Prostate gland (tissue), 2 donors: ENCODE data around the gene SOX10.

Experiments used
- POLR2A ChIP-seq: fragments of 450-650 bp; IDR thresholded peaks from one replicate; pipeline ENCODE4 v1.6.1; 2016; ENCODE audit warnings: antibody characterized with exemption, mild to moderate bottlenecking
- POLR2AphosphoS5 ChIP-seq: sonication (generic); formaldehyde crosslinking; IDR thresholded peaks from one replicate; pipeline ENCODE4 v1.6.1; 2017; ENCODE audit warnings: antibody characterized with exemption
- TF ChIP-seq, protein P1 (sequence below), 4 experiments: fragments of 200-600 bp in 2 of 4; fragments of 450-650 bp in 2 of 4; sonication (generic) in 2 of 4; IDR thresholded peaks; 1 replicate in 3 of 4; 2 replicates in 1 of 4; pipeline ENCODE4 v1.5.1; 2016 to 2019; ENCODE audit warnings: antibody characterized with exemption in 4 of 4, mild to moderate bottlenecking in 2 of 4, moderate library complexity in 2 of 4

DNA sequence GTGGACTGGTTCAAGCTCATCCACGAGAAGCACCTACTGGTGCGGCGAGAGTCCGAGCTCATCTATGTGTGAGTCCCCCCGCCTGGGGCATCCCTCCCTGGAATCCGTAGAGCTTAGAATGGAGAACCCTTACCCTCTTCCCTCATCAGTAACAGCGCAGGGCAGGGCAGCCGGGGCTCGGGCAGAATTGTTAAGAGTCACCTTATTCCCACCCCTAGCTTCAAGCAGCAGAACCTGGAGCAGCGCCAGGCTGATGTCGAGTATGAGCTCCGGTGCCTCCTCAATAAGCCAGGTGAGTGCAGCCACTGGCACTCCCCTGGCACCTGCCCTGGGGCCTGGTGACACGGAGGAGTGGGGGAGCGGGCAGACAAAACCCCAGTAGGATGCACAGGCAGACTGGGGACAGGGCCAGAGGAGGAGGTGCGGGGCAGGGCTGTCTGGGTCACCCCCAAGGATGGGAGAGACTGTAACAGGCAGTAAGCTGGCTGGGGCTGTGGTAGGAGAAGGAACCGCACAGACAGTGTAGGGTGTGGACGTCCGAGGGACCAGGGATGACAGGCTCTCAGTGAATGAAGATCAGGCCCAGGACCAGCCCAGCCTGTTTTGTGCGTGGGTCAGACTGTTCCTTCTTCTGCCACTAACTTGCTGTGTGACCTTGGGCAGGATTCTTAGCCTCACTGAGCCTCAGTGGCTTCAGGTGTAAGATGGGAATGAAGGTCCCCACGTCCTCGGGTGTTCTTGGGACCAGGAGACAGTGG is 51.4 kb downstream of the SOX10 start:
- no peak for TF ChIP-seq POLR2A
- TF ChIP-seq, protein P1, sequence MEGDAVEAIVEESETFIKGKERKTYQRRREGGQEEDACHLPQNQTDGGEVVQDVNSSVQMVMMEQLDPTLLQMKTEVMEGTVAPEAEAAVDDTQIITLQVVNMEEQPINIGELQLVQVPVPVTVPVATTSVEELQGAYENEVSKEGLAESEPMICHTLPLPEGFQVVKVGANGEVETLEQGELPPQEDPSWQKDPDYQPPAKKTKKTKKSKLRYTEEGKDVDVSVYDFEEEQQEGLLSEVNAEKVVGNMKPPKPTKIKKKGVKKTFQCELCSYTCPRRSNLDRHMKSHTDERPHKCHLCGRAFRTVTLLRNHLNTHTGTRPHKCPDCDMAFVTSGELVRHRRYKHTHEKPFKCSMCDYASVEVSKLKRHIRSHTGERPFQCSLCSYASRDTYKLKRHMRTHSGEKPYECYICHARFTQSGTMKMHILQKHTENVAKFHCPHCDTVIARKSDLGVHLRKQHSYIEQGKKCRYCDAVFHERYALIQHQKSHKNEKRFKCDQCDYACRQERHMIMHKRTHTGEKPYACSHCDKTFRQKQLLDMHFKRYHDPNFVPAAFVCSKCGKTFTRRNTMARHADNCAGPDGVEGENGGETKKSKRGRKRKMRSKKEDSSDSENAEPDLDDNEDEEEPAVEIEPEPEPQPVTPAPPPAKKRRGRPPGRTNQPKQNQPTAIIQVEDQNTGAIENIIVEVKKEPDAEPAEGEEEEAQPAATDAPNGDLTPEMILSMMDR (IDR thresholded peaks at IDR 0.05): no peak
- TF ChIP-seq POLR2AphosphoS5: no peak
